Kidney epithelial cell (primary cell): ENCODE results near the gene MCC. TPM values are rescaled to one million over a fixed set of nuclear protein-coding genes. Genes with fewer than 3 reads are reported as not detected.

Experiments
- DNase-seq: peaks from one replicate; pipeline ENCODE4 v3.0.0-alpha.2; 2010; ENCODE audit warnings: low read depth
- H3K27me3 ChIP-seq: 2 replicates; pipeline ENCODE4 v1.6.0; 2011; ENCODE audit warnings: low read length; ENCODE audit not compliant: control insufficient read depth, insufficient read depth
- H3K36me3 ChIP-seq: 2 replicates; pipeline ENCODE4 v1.5.1; 2011; ENCODE audit warnings: low read length; ENCODE audit not compliant: control insufficient read depth, insufficient read depth
- H3K4me3 ChIP-seq: 2 replicates; pipeline ENCODE4 v1.5.1; 2011; ENCODE audit warnings: low read depth, mild to moderate bottlenecking, control low read depth, low read length
- total RNA-seq: library from RNA; depleted of rRNA; stranded (reverse); fragments of >200 nt; gene quantifications from 2 replicates; pipeline ENCODE4 v1.2.3, GENCODE V29; 2015
- TF ChIP-seq, protein P1 (sequence below): IDR thresholded peaks from 2 replicates; pipeline ENCODE4 v1.5.1; 2011; ENCODE audit warnings: mild to moderate bottlenecking, moderate library complexity, low read length, control low read depth, inconsistent platforms; ENCODE audit not compliant: insufficient read depth, poor library complexity, severe bottlenecking

MCC gene
- total RNA-seq, 1 donor from 2014 or later, result 16.7 TPM

DNA sequence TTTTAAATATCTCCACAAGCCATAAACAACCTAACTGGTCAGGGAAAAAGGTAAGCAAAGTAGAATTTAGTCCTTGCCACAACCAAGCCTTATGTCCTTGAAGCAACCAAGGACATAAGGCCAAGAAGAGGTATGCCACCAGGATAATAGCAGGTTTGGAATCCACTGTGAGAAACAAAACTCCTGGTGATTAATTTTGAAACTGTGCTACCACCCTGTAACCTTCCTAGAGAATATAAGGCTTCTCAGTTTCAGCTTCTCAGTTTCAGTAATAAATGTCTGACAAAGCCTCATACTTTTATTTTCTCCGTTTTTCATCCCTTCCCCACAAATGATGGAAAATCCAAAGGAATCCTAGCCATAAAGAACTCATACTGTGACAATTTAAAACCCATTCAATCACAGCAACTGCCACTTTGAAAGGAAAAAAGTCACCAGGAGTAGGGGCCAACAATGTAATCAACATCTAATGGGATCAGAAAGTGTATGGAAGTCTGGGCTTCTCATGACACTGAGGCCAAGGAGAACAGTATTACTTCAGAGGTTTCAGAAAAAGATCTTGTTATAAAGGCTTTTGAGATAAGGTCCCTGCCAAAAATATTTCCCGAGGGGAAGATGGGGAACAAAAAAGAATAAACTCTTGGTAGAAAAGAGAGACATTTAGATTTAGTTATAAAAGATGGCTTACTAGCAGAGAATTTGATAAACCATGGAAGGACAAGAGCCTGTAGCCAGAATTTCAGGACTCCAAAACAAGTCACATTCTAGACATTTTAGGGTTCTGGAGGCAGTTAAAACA, 242.6 kb downstream of the MCC start:
- DNase-seq, result no peak
- TF ChIP-seq, protein P1, sequence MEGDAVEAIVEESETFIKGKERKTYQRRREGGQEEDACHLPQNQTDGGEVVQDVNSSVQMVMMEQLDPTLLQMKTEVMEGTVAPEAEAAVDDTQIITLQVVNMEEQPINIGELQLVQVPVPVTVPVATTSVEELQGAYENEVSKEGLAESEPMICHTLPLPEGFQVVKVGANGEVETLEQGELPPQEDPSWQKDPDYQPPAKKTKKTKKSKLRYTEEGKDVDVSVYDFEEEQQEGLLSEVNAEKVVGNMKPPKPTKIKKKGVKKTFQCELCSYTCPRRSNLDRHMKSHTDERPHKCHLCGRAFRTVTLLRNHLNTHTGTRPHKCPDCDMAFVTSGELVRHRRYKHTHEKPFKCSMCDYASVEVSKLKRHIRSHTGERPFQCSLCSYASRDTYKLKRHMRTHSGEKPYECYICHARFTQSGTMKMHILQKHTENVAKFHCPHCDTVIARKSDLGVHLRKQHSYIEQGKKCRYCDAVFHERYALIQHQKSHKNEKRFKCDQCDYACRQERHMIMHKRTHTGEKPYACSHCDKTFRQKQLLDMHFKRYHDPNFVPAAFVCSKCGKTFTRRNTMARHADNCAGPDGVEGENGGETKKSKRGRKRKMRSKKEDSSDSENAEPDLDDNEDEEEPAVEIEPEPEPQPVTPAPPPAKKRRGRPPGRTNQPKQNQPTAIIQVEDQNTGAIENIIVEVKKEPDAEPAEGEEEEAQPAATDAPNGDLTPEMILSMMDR, result no peak
- Histone ChIP-seq H3K27me3 (no peaks in the 10 kb centered on the region), H3K36me3 (no peaks in the 10 kb centered on the region), H3K4me3 (no peak overlapping the region)

DNA sequence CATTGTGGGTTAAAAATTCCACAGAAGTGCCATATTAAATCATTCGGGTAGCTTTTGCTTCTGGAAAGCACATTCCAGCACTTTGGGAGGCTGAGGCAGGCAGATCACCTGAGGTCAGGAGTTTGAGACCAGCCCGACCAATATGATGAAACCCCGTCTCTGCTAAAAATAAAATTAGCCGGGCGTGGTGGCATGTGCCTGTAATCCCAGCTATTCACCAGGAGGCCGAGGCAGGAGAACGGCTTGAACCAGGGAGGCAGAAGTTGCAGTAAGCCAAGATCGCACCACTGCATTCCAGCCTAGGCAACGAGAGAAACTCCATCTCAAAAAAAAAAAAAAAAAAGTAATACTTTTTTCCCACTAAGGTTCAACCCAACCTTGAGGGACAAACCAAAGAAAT, 243.3 kb downstream of the MCC start:
- no peaks in the 10 kb centered on the region for H3K36me3 ChIP-seq
- no peaks in the 10 kb centered on the region for H3K27me3 ChIP-seq
- no peak overlapping the region for H3K4me3 ChIP-seq
- DNase-seq, result no peak
- TF ChIP-seq, protein P1, result no peak

DNA sequence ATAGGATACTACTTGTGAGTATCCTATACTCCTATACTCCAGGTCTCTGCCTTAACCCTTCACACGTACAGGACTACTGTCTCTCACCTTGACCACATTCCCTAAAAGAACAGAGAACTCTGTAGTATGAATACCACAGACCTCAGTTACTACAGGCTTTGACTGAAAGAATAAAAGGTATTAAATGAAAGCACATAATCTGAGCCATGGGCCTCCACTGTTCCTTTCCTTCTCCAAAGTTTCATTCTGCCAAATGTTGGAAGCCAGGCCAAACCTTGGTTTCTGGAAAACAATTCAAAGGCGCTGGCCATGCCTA, 244.9 kb downstream of the MCC start:
- TF ChIP-seq, protein P1, result no peak
- no peak for DNase-seq
- Histone ChIP-seq H3K36me3 (no peaks in the 10 kb centered on the region), H3K4me3 (no peak overlapping the region), H3K27me3 (no peaks in the 10 kb centered on the region)

DNA sequence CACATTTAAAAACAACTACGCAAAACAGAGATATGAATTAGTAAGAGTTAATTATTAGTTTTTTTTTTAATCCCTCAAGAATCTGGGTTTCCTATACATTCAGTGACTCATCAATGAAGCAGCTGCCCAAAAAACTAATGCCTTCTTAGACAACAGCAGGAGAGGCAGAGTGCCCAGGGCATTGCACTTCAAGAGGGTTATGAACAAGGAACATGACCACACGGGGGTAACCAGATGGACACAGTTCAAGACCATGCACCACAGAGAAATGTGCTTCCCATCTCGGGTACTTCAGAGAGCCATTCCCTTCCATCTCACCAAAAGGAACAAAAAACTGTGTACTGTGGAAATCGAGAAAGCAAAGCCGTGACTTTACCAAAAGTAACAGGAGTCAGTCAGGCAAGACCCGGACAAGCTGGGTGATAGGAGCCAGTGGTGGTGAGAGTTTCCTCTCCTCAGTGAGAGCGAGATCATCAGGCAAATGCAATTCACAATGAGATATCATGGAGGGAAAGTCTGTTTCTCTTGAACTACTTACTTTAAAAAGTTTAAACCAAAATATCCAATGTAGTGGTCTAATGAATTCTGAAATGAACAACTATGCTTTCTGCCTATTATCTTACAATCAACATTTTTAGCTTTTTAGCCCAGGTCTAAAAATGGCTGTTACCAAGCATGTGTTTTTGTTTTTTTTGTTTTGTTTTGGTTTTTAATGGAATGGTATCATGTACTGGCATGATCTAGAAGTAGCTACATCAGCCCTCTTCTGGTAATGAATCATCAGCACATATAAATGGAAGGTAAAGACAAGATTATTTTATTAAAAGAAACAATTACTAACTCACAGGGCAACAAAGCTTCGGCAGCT, 245.5 kb downstream of the MCC start:
- no peak overlapping the region for H3K4me3 ChIP-seq
- DNase-seq, result no peak
- TF ChIP-seq, protein P1, result no peak

DNA sequence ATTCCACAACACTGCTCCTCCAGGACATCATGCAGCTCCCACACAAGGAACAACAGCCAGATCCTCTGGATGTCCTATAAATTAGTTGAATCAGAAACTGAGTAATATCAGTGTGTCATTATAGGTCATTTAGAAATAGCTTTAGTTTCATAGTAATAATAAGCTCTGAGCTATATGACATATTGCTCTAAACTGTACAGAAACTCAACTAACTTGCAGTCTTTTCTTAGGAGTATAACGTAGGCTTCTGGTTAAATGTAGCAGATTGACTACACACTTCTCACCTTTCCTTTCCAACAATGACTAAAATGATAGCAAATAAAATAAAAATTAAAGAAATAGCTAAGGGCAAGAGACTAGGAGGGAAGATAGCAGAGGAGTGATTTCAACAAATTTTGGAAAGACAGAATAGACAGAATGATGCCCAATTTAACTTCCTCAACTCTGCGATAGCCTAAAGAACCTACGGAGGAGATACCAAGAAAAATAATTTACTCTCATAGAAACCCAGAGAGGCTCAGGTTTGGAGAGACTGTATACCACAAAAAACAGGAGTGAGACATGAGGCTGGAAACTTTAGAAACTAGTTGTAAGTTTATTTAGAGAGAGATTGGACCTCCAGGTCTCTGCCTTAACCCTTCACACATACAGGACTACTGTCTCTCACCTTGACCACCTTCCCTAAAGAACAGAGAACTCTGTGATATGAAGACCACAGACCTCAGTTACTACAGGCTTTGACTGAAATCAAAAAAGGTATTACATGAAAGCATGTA, 247.1 kb downstream of the MCC start:
- TF ChIP-seq, protein P1, result no peak
- Histone ChIP-seq H3K36me3 (no peaks in the 10 kb centered on the region), H3K27me3 (no peaks in the 10 kb centered on the region), H3K4me3 (no peak overlapping the region)
- no peak for DNase-seq

More for the DNA sequence above, 245.5 kb downstream of the MCC start:
- no peaks in the 10 kb centered on the region for H3K36me3 ChIP-seq
- H3K27me3 ChIP-seq, result no peaks in the 10 kb centered on the region
